WERI-Rb-1 (cell line): Measurements from ENCODE around the gene AKAP8L.

Experiments
- DNase-seq: peaks from one replicate; pipeline ENCODE4 v3.0.0-alpha.2; 2020
- H3K27ac ChIP-seq: fragments of 250-450 bp; sonication (Bioruptor Pico); 2 replicates; pipeline ENCODE4 v1.5.1; 2020; ENCODE audit warnings: mild to moderate bottlenecking, moderate library complexity
- H3K27me3 ChIP-seq: fragments of 250-450 bp; sonication (Bioruptor Pico); 2 replicates; pipeline ENCODE4 v1.5.1; 2021; ENCODE audit warnings: mild to moderate bottlenecking, low read depth, moderate library complexity; ENCODE audit not compliant: insufficient read depth, severe bottlenecking
- H3K36me3 ChIP-seq: fragments of 250-450 bp; sonication (Bioruptor Pico); 2 replicates; pipeline ENCODE4 v1.5.1; 2020; ENCODE audit warnings: mild to moderate bottlenecking, moderate library complexity
- H3K4me3 ChIP-seq: 2 replicates; pipeline ENCODE4 v1.5.1; 2011; ENCODE audit warnings: low read depth, mild to moderate bottlenecking, control low read depth, low read length
- H3K9me3 ChIP-seq: fragments of 250-450 bp; sonication (Bioruptor Pico); 2 replicates; pipeline ENCODE4 v1.5.1; 2021; ENCODE audit warnings: mild to moderate bottlenecking, moderate library complexity; ENCODE audit not compliant: severe bottlenecking
- CTCF ChIP-seq: IDR thresholded peaks from 2 replicates; pipeline ENCODE4 v1.5.1; 2011; ENCODE audit warnings: low read depth, mild to moderate bottlenecking, control low read depth, inconsistent platforms, low read length

AKAP8L gene

GRCh38 chr19:15432018-15432494 is 13.3 kb upstream of the AKAP8L start:
- Histone ChIP-seq H3K27ac (peak overlapping the region; percentile 85), H3K4me3 (peak overlapping the region; percentile 83), H3K9me3 (no peaks in the 10 kb centered on the region), H3K36me3 (peaks cover 44% of the 10 kb centered on the region), H3K27me3 (no peaks in the 10 kb centered on the region)
- no peak for DNase-seq
- no peak for TF ChIP-seq CTCF

GRCh38 chr19:15431396-15432017 is 12.7 kb upstream of the AKAP8L start:
- Histone ChIP-seq H3K27me3 (no peaks in the 10 kb centered on the region), H3K27ac (peak overlapping the region; percentile 85), H3K9me3 (no peaks in the 10 kb centered on the region), H3K36me3 (peaks cover 50% of the 10 kb centered on the region), H3K4me3 (peak overlapping the region; percentile 83)
- no peak for DNase-seq
- no peak for TF ChIP-seq CTCF

GRCh38 chr19:15430526-15431120 is 11.8 kb upstream of the AKAP8L start:
- Histone ChIP-seq H3K27ac (no peak overlapping the region), H3K9me3 (no peaks in the 10 kb centered on the region), H3K36me3 (peaks cover 57% of the 10 kb centered on the region), H3K27me3 (no peaks in the 10 kb centered on the region), H3K4me3 (no peak overlapping the region)
- DNase-seq, result no peak
- TF ChIP-seq CTCF, result no peak

GRCh38 chr19:15429825-15430467 is 11.2 kb upstream of the AKAP8L start:
- Histone ChIP-seq H3K36me3 (peaks cover 63% of the 10 kb centered on the region), H3K9me3 (no peaks in the 10 kb centered on the region), H3K27me3 (no peaks in the 10 kb centered on the region), H3K27ac (no peak overlapping the region), H3K4me3 (no peak overlapping the region)
- DNase-seq, result no peak
- no peak for TF ChIP-seq CTCF

GRCh38 chr19:15428956-15429824 is 10.4 kb upstream of the AKAP8L start:
- DNase-seq, result no peak
- Histone ChIP-seq H3K4me3 (no peak overlapping the region), H3K27ac (no peak overlapping the region), H3K36me3 (peaks cover 70% of the 10 kb centered on the region), H3K9me3 (no peaks in the 10 kb centered on the region), H3K27me3 (no peaks in the 10 kb centered on the region)
- TF ChIP-seq CTCF, result no peak
